ENCODE results near the gene NRXN3.

Gene NRXN3

GRCh38 chr14:79608446-79608845 is 1438.3 kb downstream of the NRXN3 start:
- DNase-seq = no peak

DNA sequence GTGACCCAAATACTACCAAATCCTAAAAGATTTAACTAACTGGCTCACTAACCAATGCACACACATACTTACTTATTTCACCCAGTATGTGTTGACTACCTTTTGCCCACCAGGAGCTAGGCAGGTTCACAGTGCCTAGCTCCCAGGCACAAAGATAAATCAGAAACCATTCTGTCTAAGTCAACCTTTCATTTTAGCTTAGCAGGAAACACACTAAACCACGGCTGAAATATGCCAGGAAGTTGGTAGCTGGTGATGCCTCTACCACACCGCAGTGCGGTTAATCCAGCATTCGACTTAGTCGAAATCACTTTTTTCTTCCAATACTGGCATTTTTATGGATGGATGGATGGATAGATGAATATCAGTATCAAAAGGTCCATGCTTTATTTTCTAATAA is 1443.5 kb downstream of the NRXN3 start:
- no peak for DNase-seq

- no peak for DNase-seq
These were observed 1444.3 kb downstream of the NRXN3 start for GRCh38 chr14:79614448-79614847.

DNA sequence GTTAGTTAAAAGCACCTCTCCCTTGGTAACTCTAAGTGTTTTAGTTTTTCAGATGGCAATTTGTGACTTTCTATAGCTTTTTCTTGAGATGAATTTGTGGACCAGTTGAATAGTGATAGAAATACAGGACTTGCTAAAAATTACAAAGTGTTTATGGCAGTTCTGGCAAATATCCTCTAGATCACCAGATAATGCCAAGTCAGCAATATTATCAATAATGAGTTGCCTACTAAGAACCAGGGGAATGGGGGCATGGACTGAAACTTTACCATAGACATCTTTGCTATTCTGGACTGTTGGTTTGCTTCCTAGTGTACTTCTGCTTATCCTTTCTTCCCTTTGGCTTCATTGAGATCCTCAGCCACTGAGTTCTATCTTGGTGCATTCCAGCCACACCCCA is 1456.9 kb downstream of the NRXN3 start:
- no peak for DNase-seq

GRCh38 chr14:79629411-79630287 is 1459.5 kb downstream of the NRXN3 start:
- no peak for DNase-seq

- no peak for DNase-seq
These were observed 1460.3 kb downstream of the NRXN3 start for GRCh38 chr14:79630288-79630960.

- no peak for DNase-seq
These were observed 1461.1 kb downstream of the NRXN3 start for GRCh38 chr14:79631276-79631675.

DNA sequence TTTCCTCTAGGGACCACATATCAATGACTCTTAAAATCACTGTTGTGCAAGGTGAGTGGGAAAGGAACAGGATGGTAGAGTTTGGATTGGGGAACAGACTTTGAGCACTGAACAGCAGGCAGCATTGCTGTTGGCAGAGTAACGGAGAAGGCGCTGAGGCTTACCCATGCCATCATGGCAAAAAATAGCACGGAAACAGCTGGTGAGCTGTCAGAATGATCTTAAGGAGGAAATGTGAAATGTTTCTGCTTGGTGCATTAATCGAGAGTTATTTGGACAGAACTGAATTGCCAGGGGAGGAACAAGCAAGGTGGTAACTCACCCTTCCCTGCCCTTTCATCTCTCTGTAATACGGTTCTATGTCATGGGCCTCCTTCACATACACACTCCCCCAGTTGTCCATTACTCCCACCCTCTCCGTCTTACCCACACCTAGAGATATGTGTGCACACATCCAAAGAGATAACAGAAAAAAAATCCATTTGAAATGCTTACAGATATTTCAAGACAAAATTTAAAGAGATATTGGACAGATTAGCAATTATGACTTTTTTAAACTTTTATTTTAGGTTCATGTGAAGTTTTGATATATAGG is 1468.6 kb downstream of the NRXN3 start:
- DNase-seq = no peak

DNA sequence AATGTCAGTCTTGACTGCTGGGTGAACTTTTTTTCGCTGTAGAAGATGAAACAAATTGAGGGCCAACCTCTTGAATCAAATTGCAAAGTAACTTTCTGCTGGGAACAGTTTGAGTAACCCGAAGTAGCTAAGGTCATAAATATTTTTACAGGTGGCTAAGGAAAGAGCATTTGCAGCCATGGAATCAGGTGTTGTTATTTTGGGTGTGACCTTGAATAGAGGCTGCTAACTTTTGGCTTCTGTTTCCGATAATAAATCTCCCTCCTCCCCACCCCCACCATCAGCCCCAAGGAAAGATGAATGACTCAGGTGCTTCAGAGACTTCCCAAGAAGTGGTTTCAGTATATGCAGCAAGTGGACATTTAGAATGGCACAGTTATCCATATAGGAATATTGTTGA is 1469.4 kb downstream of the NRXN3 start:
- no peak for DNase-seq

- DNase-seq = no peak
These were observed 1471.2 kb downstream of the NRXN3 start for GRCh38 chr14:79641371-79641770.

GRCh38 chr14:79643132-79643531 is 1473.0 kb downstream of the NRXN3 start:
- DNase-seq = no peak

- DNase-seq = no peak
These were observed 1475.7 kb downstream of the NRXN3 start for GRCh38 chr14:79645753-79646362.

DNA sequence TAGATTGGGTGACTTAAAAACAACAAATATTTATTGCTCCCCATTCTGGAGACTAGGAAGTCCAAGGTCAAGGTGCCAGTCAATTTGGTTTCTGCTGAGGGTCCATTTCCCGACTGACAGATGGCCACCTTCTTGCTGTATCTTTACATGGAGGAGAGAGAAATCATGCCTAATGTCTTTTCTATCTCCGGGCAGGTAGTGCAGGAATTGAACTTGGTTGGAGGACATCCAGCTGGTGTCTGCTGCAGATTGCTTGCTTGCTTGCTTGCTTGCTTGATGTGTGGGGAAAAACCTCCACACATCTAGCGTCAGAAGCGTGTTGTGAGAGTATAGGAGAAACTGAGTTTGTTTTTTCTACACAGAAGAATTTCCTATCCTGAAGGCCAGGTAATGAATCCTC is 1479.7 kb downstream of the NRXN3 start:
- no peak for DNase-seq

GRCh38 chr14:79652513-79653307 is 1482.5 kb downstream of the NRXN3 start:
- DNase-seq = no peak

GRCh38 chr14:79656056-79656455 is 1485.9 kb downstream of the NRXN3 start:
- no peak for DNase-seq

DNA sequence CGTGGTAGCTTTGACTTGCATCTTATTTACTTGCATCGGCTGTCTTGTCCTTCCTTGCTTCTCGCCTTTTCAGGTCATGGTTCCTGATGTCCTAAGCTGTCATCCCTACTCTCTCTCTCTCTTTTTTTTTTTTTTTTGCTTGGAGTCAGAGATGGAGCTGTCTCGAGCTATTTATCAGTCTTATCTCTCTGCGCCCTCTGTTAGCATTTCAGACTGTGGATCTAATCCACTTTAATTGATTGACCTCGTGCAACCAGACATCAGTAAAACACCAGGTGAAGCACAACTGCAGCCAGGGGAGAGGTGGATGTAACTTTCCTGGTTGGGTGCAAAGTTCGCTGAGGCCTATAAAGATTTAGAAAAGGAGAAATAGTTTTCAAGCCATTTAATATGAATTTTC is 1486.3 kb downstream of the NRXN3 start:
- no peak for DNase-seq

DNA sequence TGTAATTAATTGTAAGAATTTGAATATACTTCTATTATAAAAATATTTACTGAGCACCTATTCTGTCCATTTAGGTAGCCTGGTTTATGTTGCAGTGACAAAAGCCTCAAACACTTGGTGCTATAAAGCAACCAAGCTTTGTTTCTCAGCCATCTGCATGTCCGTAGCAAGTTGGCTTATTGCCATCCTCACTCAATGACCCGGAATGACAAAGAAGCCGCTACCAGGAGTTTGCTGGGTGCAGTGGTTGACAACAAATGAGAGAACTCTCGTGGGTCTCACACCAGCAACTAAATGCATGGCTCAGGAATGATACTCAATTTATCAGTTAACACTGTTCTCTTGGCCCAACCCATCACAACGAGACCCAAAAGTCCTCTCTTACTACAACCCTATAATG is 1488.0 kb downstream of the NRXN3 start:
- no peak for DNase-seq

DNA sequence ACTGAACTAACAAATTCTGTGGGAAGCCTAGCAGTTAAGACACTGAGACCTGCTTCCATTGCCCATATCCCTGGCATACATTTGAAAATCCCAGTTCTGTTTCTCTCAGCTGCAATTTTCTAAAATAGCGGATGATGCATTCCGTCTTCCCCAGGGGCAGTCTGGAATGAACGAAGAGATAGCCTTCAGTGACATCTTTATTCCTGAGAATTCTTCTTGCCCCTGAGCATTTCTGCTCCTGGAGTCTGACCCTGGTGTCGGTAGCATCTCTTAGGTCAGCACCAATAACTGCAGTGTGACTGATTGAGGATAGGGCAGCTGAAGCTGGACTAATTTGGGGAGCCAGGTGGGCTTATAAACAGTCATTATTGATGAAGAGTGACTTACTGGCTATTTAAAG is 1488.6 kb downstream of the NRXN3 start:
- DNase-seq = peak in 1 of 2 experiments; percentile 24

DNA sequence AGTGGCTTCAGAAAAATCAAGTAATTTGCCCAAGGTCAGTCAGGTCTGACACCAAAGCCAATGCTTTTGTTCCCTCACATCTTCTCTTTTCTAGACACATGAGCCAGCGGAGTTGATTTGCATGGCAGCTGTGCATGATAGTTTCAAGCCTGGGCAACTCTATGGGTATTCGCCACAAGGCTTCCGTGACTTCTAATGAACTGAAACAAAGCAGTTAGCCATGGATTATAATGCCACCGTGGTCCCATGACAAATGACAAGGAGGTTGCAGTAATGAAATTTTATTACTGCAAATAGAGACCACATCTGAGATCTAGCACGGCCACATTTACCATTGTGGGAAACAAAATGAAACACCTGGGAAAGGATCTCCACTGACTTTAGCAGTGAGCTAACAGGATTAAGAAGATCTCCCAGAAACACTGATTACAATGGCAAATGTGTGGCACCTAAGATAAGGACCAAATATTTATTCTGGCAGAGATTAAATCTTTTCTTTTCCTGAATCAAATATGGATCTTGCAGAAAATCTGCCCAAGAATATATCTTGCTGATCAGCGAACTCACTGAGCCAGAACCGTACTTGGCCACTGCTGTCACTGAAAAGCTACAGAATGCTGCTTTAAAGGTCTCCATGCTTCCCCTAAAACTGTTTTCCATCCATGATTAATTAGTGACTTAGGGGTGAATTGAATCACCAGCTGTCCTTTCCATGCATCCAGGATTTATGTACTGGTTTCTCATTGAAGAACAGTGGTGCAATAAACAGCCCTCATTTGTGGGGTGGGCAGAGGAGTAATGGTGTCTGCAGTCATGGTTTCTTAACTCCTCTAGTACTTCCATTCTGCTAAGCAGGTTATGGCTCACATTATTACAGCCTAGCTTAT is 1490.1 kb downstream of the NRXN3 start:
- DNase-seq = peak; percentile 97

DNA sequence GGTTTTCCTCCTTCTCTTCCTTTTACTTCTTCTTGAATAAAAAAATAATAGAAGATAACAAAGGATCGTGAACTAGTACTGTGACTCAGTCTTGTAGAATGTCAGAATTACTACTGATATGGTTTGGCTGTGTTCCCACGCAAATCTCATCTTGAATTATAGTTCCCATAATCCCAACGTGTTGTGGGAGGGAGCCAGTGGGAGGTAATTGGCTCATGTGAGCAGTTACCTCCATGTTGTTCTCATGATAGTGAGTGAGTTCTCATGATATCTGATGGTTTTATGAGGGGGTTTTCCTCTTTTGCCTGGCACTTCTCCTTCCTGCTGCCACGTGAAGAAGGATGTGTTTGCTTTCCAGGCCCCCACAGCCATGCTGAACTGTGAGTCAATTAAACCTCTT is 1491.6 kb downstream of the NRXN3 start:
- DNase-seq = no peak

DNA sequence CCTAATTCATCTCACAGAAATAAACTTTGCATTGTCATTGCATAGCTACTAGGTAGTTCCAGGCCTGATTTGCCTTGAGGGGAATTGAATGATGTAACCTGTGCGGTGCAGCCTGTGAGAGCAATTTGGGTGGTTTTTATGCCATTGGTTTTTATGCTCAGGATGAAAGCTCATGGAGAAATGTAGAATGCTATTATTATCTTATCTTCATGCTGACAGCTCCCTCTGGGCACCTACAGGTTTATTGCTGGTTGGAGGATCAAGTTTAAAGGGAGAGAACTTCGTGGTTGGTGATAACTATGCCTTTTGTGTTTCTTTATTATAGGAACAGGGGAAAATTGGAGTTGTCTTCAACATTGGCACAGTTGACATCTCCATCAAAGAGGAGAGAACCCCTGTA is 1493.3 kb downstream of the NRXN3 start:
- no peak for DNase-seq

- DNase-seq = no peak
These were observed 1495.4 kb downstream of the NRXN3 start for GRCh38 chr14:79665556-79665955.
